Kidney (tissue), 14 donors: ENCODE measurements around the gene RAB40B. TPM values are rescaled to one million over a fixed set of nuclear protein-coding genes. Genes with fewer than 3 reads are reported as not detected.

Source experiments
- DNase-seq, 5 donors: peaks; one replicate each; pipeline ENCODE4 v3.0.0-alpha.2; 2013 to 2020
- FAIRE-seq: peaks from 2 replicates; lab custom pipeline; 2012; peaks lifted over from hg19 to GRCh38; lab: Jason Lieb, UNC
- H3K27ac ChIP-seq, 2 donors: one replicate each; pipeline ENCODE4 v1.7.0; 2013; ENCODE audit warnings: low read depth in 2 of 2, low read length in 2 of 2, inconsistent platforms in 1 of 2
- H3K27me3 ChIP-seq: one replicate; pipeline ENCODE4 v1.7.1; 2013; ENCODE audit warnings: low read length, inconsistent platforms; ENCODE audit not compliant: control insufficient read depth, insufficient read depth
- H3K36me3 ChIP-seq, 3 donors: one replicate each; pipeline versions ENCODE4 v1.7.0 to v1.7.1; 2013; ENCODE audit warnings: low read length in 3 of 3, control low read depth in 1 of 3, inconsistent platforms in 1 of 3; ENCODE audit not compliant: insufficient read depth in 3 of 3, control insufficient read depth in 2 of 3
- H3K4me1 ChIP-seq, 3 donors: one replicate each; pipeline versions ENCODE4 v1.7.0 to v1.7.1; 2013; ENCODE audit warnings: low read length in 3 of 3, inconsistent platforms in 1 of 3, low read depth in 1 of 3; ENCODE audit not compliant: control insufficient read depth in 2 of 3, insufficient read depth in 2 of 3
- H3K4me3 ChIP-seq, 3 donors: one replicate each; pipeline versions ENCODE4 v1.7.0 to v1.8.1; 2013; ENCODE audit warnings: low read length in 3 of 3, control low read depth in 1 of 3, inconsistent platforms in 1 of 3
- H3K9ac ChIP-seq, 3 donors: one replicate each; pipeline versions ENCODE4 v1.7.0 to v1.7.1; 2013; ENCODE audit warnings: low read length in 3 of 3, control low read depth in 1 of 3, inconsistent platforms in 1 of 3
- H3K9me3 ChIP-seq, 3 donors: one replicate each; pipeline versions ENCODE4 v1.7.0 to v1.7.1; 2013; ENCODE audit warnings: low read length in 3 of 3, control low read depth in 1 of 3, inconsistent platforms in 1 of 3; ENCODE audit not compliant: control insufficient read depth in 2 of 3, insufficient read depth in 1 of 3
- intact Hi-C: fragments of 100-400 bp; cut with DNase I; formaldehyde crosslinking; loops from one replicate; pipeline ENCODE4 v1.11.1; 2022
- polyA plus RNA-seq: library from polyadenylated mRNA; stranded (reverse); fragments of 350-450 nt; fragmentation: Illumina TruSeq; extraction: RNeasy Lipid Tissue Mini Kit (QIAGEN cat#74804); gene quantifications from one replicate; pipeline ENCODE4 v1.2.3, GENCODE V29; 2014; ENCODE audit warnings: low read depth, low replicate concordance; ENCODE audit not compliant: insufficient read depth
- total RNA-seq: library from RNA; stranded (reverse); fragmentation: NEBNext Ultra II Directional; extraction: Animal tissue kit (Norgen Biotek cat#: 25700); gene quantifications from one replicate; pipeline ENCODE4 v1.2.1, GENCODE V29; 2021
- TF ChIP-seq, protein P1 (sequence below): IDR thresholded peaks from 3 replicates; pipeline ENCODE4 v1.5.1; 2012; ENCODE audit warnings: mild to moderate bottlenecking, moderate library complexity, borderline replicate concordance; ENCODE audit not compliant: insufficient read depth; ENCODE audit errors: extremely low read depth
- donor health status: control.
- donor health status: control.
- donor health status: control.
- donor health status: control.
- donor health status: control.
- donor health status: DM: yes; HTN: yes; CAD: no.
- donor health status: Normal renal cell carcinoma (clear cell type).

The RAB40B gene
- total and polyA plus RNA-seq, 2 donors from 2014 or later: 21.7 to 36.1 TPM

DNA sequence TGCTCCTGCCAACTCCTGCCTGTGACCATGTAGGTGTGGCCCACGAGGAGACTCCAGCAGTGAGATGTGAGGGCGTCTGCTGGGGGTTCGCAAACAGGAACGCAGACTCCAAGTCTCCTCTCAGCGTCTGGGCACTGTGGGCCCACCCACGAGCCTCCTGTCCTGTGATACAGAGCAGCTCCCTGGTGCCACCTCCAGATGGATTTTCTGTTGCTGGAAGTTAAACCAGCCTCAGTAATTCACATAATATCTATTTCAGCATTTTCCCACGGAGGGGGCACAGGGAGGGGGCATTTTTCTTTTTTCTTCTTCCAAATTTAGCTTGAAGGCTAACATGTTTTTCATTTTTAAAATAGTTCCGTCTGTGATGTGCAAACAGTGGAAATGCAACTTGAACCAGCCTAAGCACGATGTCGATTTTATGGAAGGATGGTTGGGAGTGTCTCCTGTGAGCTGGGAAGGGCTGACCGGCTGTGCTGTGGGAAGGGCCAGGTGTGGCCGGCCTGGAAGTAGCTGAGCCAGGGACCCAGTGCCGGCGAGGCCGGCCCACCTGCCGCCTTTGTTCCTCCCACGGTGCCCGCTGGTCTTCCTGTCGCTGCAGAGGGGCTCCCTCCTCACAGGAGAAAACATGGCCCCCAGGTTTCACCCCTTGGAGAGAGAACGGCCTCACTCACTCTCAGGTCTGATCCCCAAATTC is 3.9 kb upstream of the RAB40B start:
- Histone ChIP-seq H3K36me3 (no peaks in the 10 kb centered on the region), H3K9me3 (no peaks in the 10 kb centered on the region), H3K9ac (no peak overlapping the region), H3K27me3 (no peaks in the 10 kb centered on the region), H3K4me3 (no peak overlapping the region), H3K4me1 (peaks cover 0 to 8% (median 0%) of the 10 kb centered on the region in 3 donors), H3K27ac (no peak overlapping the region)
- DNase-seq (peak in 1 of 5 donors; percentile 48), FAIRE-seq (no peak)
- intact Hi-C loops: no loop called here
- TF ChIP-seq, protein P1, sequence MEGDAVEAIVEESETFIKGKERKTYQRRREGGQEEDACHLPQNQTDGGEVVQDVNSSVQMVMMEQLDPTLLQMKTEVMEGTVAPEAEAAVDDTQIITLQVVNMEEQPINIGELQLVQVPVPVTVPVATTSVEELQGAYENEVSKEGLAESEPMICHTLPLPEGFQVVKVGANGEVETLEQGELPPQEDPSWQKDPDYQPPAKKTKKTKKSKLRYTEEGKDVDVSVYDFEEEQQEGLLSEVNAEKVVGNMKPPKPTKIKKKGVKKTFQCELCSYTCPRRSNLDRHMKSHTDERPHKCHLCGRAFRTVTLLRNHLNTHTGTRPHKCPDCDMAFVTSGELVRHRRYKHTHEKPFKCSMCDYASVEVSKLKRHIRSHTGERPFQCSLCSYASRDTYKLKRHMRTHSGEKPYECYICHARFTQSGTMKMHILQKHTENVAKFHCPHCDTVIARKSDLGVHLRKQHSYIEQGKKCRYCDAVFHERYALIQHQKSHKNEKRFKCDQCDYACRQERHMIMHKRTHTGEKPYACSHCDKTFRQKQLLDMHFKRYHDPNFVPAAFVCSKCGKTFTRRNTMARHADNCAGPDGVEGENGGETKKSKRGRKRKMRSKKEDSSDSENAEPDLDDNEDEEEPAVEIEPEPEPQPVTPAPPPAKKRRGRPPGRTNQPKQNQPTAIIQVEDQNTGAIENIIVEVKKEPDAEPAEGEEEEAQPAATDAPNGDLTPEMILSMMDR: no peak

DNA sequence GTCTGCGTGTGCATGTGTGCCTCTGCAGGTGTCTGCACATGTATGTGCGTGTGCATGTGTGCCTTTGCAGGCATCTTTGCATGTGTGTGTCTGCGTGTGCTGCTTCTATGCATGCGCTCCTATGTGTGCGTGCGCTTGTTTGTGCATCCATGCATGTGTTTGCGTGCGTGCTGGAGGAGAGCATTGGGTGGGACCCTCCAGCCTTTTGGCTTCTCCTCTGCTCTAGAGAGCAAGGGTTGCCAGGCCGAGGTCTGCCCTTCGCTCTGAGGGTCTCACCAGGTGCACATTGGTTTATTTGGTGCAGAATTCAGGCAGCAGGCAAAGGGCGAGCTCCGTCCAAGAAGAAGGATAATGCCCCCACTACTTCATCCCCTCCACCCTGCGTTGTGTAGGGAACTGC is 1.1 kb upstream of the RAB40B start:
- intact Hi-C loops: no loop called here
- peak overlapping the region in 2 of 3 donors; percentile 56 to 62 for H3K9ac ChIP-seq
- DNase-seq: peak in 1 of 5 donors; percentile 57

DNA sequence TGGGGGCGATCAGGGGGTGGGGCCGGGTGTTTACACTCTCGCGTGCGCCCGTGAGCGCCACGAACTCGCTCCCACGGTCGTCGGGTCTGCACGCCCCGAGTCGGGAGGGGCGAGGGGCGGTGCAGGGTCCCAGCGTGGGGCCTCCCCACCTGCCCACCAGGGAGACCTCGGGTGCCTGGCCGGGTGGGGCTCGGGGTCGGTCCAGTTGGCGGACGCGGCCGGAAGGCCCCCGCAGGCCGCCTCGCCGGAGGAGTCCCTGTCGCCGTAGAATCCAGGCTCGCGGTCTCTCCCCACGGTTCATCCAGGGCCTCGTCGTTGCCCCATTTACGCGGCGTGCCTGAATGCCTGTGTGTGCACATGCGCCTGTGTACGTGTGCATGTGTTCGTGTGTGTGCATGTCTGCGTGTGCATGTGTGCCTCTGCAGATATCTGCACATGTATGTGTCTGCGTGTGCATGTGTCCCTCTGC is 510 bp upstream of the RAB40B start:
- H3K9me3 ChIP-seq: peaks cover 0 to 5% (median 0%) of the 10 kb centered on the region in 3 donors
- H3K9ac ChIP-seq: peak overlapping the region in 2 of 3 donors; percentile 56 to 62
- intact Hi-C loops: no loop called here
- peak overlapping the region; percentile 74 to 82 (median 74) for H3K4me3 ChIP-seq
- no peak overlapping the region for H3K27ac ChIP-seq
- H3K4me1 ChIP-seq: peaks cover 0 to 18% (median 0%) of the 10 kb centered on the region in 3 donors
- DNase-seq: no peak
- H3K27me3 ChIP-seq: no peaks in the 10 kb centered on the region
- H3K36me3 ChIP-seq: no peaks in the 10 kb centered on the region
- FAIRE-seq: no peak
- TF ChIP-seq, protein P1: no peak

More for the DNA sequence above, 1.1 kb upstream of the RAB40B start:
- Histone ChIP-seq H3K4me1 (peaks cover 0 to 18% (median 0%) of the 10 kb centered on the region in 3 donors), H3K36me3 (no peaks in the 10 kb centered on the region), H3K4me3 (peak overlapping the region; percentile 74 to 82 (median 74)), H3K27me3 (no peaks in the 10 kb centered on the region), H3K9me3 (peaks cover 0 to 3% (median 0%) of the 10 kb centered on the region in 3 donors), H3K27ac (no peak overlapping the region)
- TF ChIP-seq, protein P1: no peak
- FAIRE-seq: no peak
